WTC11 (cell line): ENCODE measurements around the gene GAS2L1.

ENCODE experiments used
- CBFB ChIP-seq: sonication (generic); formaldehyde crosslinking; IDR thresholded peaks from 2 replicates; pipeline ENCODE4 v1.8.1; 2022; ENCODE audit warnings: mild to moderate bottlenecking, low read depth, missing genetic modification reagents
- CREB1 ChIP-seq: sonication (generic); formaldehyde crosslinking; IDR thresholded peaks from 2 replicates; pipeline ENCODE4 v1.8.0; 2023; ENCODE audit warnings: mild to moderate bottlenecking, missing genetic modification reagents
- CREM ChIP-seq: sonication (generic); formaldehyde crosslinking; IDR thresholded peaks from 2 replicates; pipeline ENCODE4 v1.8.1; 2022; ENCODE audit warnings: mild to moderate bottlenecking, missing genetic modification reagents, moderate library complexity
- ELF4 ChIP-seq: sonication (generic); formaldehyde crosslinking; IDR thresholded peaks from 2 replicates; pipeline ENCODE4 v1.8.1; 2022; ENCODE audit warnings: low read depth, mild to moderate bottlenecking, moderate library complexity, missing genetic modification reagents
- FOXJ3 ChIP-seq: sonication (generic); formaldehyde crosslinking; IDR thresholded peaks from 2 replicates; pipeline ENCODE4 v1.9.0; 2021; ENCODE audit warnings: missing genetic modification reagents, mild to moderate bottlenecking, borderline replicate concordance
- SP1 ChIP-seq: sonication (generic); formaldehyde crosslinking; conservative IDR thresholded peaks from 2 replicates; pipeline ENCODE4 v1.8.1; 2022; ENCODE audit warnings: missing genetic modification reagents
- TF ChIP-seq, protein P1 (sequence below): fragments of 200-600 bp; IDR thresholded peaks from 2 replicates; pipeline ENCODE4 v1.8.0; 2022; ENCODE audit warnings: antibody characterized with exemption
- TF ChIP-seq, protein P2 (sequence below): sonication (generic); formaldehyde crosslinking; IDR thresholded peaks from 2 replicates; pipeline ENCODE4 v1.8.0; 2022; ENCODE audit warnings: mild to moderate bottlenecking, missing genetic modification reagents
- TF ChIP-seq, protein P3 (sequence below): sonication (generic); formaldehyde crosslinking; IDR thresholded peaks from 2 replicates; pipeline ENCODE4 v1.8.1; 2022; ENCODE audit warnings: low read depth, missing genetic modification reagents, borderline replicate concordance
- TF ChIP-seq, protein P4 (sequence below): sonication (generic); formaldehyde crosslinking; IDR thresholded peaks from 2 replicates; pipeline ENCODE4 v1.8.0; 2022; ENCODE audit warnings: mild to moderate bottlenecking, missing genetic modification reagents

DNA sequence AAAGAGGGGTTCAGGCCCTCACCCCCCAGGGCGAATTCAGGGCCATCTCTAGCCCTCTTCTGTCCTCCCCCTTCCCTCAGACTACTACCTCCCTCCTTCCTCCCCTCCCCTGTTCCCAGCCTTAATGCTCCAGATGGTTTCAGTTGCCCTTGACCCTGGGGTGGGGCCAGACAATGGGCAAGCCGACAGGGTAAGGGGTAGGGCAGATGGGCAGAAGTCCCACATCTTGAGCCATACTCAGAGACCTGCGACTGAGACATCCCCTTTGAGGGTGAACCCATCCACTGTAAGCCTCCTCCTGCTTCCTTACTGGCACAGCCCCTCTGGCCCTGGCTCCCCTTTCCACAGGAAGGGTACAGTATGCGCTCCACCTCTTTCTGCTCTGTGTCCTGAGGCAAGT, 40.5 kb upstream of the GAS2L1 start:
- TF ChIP-seq, protein P1, sequence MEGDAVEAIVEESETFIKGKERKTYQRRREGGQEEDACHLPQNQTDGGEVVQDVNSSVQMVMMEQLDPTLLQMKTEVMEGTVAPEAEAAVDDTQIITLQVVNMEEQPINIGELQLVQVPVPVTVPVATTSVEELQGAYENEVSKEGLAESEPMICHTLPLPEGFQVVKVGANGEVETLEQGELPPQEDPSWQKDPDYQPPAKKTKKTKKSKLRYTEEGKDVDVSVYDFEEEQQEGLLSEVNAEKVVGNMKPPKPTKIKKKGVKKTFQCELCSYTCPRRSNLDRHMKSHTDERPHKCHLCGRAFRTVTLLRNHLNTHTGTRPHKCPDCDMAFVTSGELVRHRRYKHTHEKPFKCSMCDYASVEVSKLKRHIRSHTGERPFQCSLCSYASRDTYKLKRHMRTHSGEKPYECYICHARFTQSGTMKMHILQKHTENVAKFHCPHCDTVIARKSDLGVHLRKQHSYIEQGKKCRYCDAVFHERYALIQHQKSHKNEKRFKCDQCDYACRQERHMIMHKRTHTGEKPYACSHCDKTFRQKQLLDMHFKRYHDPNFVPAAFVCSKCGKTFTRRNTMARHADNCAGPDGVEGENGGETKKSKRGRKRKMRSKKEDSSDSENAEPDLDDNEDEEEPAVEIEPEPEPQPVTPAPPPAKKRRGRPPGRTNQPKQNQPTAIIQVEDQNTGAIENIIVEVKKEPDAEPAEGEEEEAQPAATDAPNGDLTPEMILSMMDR = no peak
- no peak for TF ChIP-seq CREB1 (CRISPR knock-in tag)
- no peak for TF ChIP-seq ELF4 (CRISPR knock-in tag)
- TF ChIP-seq CREM (CRISPR knock-in tag) = no peak
- TF ChIP-seq, protein P2, sequence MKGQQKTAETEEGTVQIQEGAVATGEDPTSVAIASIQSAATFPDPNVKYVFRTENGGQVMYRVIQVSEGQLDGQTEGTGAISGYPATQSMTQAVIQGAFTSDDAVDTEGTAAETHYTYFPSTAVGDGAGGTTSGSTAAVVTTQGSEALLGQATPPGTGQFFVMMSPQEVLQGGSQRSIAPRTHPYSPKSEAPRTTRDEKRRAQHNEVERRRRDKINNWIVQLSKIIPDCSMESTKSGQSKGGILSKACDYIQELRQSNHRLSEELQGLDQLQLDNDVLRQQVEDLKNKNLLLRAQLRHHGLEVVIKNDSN (CRISPR knock-in tag) = no peak
- TF ChIP-seq, protein P3, sequence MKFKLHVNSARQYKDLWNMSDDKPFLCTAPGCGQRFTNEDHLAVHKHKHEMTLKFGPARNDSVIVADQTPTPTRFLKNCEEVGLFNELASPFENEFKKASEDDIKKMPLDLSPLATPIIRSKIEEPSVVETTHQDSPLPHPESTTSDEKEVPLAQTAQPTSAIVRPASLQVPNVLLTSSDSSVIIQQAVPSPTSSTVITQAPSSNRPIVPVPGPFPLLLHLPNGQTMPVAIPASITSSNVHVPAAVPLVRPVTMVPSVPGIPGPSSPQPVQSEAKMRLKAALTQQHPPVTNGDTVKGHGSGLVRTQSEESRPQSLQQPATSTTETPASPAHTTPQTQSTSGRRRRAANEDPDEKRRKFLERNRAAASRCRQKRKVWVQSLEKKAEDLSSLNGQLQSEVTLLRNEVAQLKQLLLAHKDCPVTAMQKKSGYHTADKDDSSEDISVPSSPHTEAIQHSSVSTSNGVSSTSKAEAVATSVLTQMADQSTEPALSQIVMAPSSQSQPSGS (CRISPR knock-in tag) = no peak
- no peak for TF ChIP-seq CBFB (CRISPR knock-in tag)
- no peak for TF ChIP-seq FOXJ3 (CRISPR knock-in tag)
- TF ChIP-seq, protein P4, sequence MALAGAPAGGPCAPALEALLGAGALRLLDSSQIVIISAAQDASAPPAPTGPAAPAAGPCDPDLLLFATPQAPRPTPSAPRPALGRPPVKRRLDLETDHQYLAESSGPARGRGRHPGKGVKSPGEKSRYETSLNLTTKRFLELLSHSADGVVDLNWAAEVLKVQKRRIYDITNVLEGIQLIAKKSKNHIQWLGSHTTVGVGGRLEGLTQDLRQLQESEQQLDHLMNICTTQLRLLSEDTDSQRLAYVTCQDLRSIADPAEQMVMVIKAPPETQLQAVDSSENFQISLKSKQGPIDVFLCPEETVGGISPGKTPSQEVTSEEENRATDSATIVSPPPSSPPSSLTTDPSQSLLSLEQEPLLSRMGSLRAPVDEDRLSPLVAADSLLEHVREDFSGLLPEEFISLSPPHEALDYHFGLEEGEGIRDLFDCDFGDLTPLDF (CRISPR knock-in tag) = no peak
- no peak for TF ChIP-seq SP1 (CRISPR knock-in tag)
